MM.1S (cell line): Measurements from ENCODE around the gene SNX2.

Source experiments
- DNase-seq: peaks from one replicate; pipeline ENCODE4 v3.0.0-alpha.2; 2015
- H2AFZ ChIP-seq: fragments of 300-600 bp; sonication (generic); 2 replicates; pipeline ENCODE4 v1.6.0; 2016; ENCODE audit warnings: antibody characterized with exemption, low read length
- H3F3A ChIP-seq: fragments of 300-600 bp; sonication (generic); 2 replicates; pipeline ENCODE4 v1.6.1; 2016; ENCODE audit warnings: mild to moderate bottlenecking, antibody characterized with exemption, low read length, moderate library complexity, mixed read lengths; ENCODE audit not compliant: insufficient read depth
- H3K27ac ChIP-seq: fragments of 300-600 bp; sonication (generic); 2 replicates; pipeline ENCODE4 v1.5.1; 2016; ENCODE audit warnings: mild to moderate bottlenecking, low read length
- H3K27me3 ChIP-seq: fragments of 300-600 bp; sonication (generic); replicated peaks from 2 replicates; pipeline ENCODE4 v1.6.0; 2016; ENCODE audit warnings: low read length; ENCODE audit not compliant: insufficient read depth
- H3K36me3 ChIP-seq: fragments of 300-600 bp; sonication (generic); replicated peaks from 2 replicates; pipeline ENCODE4 v1.6.1; 2016; ENCODE audit warnings: mild to moderate bottlenecking, low read length, mixed read lengths; ENCODE audit not compliant: insufficient read depth
- H3K4me1 ChIP-seq: fragments of 300-600 bp; sonication (generic); 2 replicates; pipeline ENCODE4 v1.6.1; 2016; ENCODE audit warnings: low read length, mixed read lengths
- H3K4me2 ChIP-seq: fragments of 300-600 bp; sonication (generic); 2 replicates; pipeline ENCODE4 v1.6.0; 2016; ENCODE audit warnings: low read depth, low read length
- H3K4me3 ChIP-seq: fragments of 300-600 bp; sonication (generic); 2 replicates; pipeline ENCODE4 v1.5.1; 2016; ENCODE audit warnings: low read length, mixed read lengths
- H3K79me2 ChIP-seq: fragments of 300-600 bp; sonication (generic); 2 replicates; pipeline ENCODE4 v1.6.1; 2016; ENCODE audit warnings: mixed run types, low read length, mixed read lengths
- H3K9ac ChIP-seq: fragments of 300-600 bp; sonication (generic); 2 replicates; pipeline ENCODE4 v1.6.1; 2016; ENCODE audit warnings: low read length, mixed read lengths
- H3K9me2 ChIP-seq: fragments of 300-600 bp; sonication (generic); replicated peaks from 2 replicates; pipeline ENCODE4 v1.6.1; 2016; ENCODE audit warnings: mild to moderate bottlenecking, low read length, mixed read lengths; ENCODE audit not compliant: insufficient read depth
- H3K9me3 ChIP-seq: fragments of 300-600 bp; sonication (generic); replicated peaks from 2 replicates; pipeline ENCODE4 v1.6.1; 2016; ENCODE audit warnings: mild to moderate bottlenecking, low read length, mixed read lengths; ENCODE audit not compliant: insufficient read depth
- H4K20me1 ChIP-seq: fragments of 300-600 bp; sonication (generic); 2 replicates; pipeline ENCODE4 v1.6.1; 2016; ENCODE audit warnings: mild to moderate bottlenecking, low read length, moderate library complexity, mixed read lengths; ENCODE audit not compliant: insufficient read depth
- EZH2 ChIP-seq: fragments of 300-600 bp; sonication (generic); optimal IDR thresholded peaks from 2 replicates; pipeline ENCODE3; 2017; ENCODE audit warnings: low read depth, mild to moderate bottlenecking, antibody characterized with exemption, low read length, mixed read lengths
- EZH2phosphoT487 ChIP-seq: fragments of 300-600 bp; sonication (generic); IDR thresholded peaks from 2 replicates; pipeline ENCODE4 v1.6.1; 2018; ENCODE audit warnings: antibody characterized with exemption, low read length
- TF ChIP-seq, protein P1 (sequence below): fragments of 300-600 bp; sonication (generic); IDR thresholded peaks from 2 replicates; pipeline ENCODE4 v1.5.1; 2016; ENCODE audit warnings: antibody characterized with exemption, low read length, mixed read lengths

SNX2 gene

DNA sequence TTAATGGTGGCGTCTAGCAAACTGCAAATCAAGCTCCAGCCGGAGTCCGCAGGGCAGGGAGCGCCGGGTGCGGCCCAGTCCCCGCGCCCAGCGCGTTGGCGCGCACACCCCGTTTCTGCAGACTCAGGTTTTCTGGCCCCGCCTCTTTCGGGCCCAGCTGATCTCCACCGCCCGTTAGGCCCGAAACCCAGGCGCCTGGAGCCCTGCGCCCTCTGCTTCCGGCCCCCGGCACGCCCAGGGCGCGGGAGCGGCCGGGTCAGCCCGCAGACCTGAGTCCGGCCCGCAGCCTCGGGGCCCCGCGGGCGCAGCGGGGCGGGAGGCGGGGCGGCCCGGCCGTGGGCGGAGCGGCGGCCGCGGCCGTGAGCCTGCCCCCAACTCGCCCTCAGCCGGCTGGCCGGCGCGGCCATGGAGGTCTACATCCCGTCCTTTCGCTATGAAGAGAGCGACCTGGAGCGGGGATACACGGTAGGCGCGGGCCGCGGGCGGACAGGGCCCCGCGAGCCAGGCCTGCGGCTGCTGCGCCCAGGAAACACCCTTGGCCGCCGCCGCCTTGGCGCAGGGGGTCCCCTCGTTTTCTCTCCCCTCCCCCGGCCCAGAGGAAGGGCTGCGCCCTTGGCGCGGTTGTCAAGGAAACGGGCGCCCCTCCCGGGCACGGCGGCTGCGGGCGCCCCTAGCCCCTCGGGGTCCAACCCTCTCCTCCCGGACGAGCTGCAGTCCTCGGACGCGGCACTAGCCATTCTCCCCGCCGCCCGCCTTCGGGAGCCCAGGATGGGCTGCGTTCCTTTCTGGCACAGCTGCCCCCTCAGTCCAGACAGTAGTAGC lies 70.6 kb downstream of the SNX2 start, which contains the start of gene SNX24:
Gene SNX24 (plus strand): TSS at position 385 of the 822 bp plus-strand sequence. CDS start 21 bp downstream, at position 406.
- no peaks in the 10 kb centered on the region for H4K20me1 ChIP-seq
- H3K9ac ChIP-seq: peak within 1 kb of the TSS; percentile 75
- peak within 1 kb of the TSS; percentile 84 for H2AFZ ChIP-seq
- no peaks in the 10 kb centered on the region for H3K9me3 ChIP-seq
- peak within 1 kb of the TSS; percentile 85 for H3K4me3 ChIP-seq
- no peaks in the 10 kb centered on the region for H3K36me3 ChIP-seq
- H3K79me2 ChIP-seq: no peaks in the 10 kb centered on the region
- TF ChIP-seq EZH2 (no peak), EZH2phosphoT487 (no peak)
- TF ChIP-seq, protein P1, sequence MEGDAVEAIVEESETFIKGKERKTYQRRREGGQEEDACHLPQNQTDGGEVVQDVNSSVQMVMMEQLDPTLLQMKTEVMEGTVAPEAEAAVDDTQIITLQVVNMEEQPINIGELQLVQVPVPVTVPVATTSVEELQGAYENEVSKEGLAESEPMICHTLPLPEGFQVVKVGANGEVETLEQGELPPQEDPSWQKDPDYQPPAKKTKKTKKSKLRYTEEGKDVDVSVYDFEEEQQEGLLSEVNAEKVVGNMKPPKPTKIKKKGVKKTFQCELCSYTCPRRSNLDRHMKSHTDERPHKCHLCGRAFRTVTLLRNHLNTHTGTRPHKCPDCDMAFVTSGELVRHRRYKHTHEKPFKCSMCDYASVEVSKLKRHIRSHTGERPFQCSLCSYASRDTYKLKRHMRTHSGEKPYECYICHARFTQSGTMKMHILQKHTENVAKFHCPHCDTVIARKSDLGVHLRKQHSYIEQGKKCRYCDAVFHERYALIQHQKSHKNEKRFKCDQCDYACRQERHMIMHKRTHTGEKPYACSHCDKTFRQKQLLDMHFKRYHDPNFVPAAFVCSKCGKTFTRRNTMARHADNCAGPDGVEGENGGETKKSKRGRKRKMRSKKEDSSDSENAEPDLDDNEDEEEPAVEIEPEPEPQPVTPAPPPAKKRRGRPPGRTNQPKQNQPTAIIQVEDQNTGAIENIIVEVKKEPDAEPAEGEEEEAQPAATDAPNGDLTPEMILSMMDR: no peak
- peak within 1 kb of the TSS; percentile 66 for H3K27ac ChIP-seq
- no peaks in the 10 kb centered on the region for H3K27me3 ChIP-seq
- DNase-seq: peak; percentile 90
- H3F3A ChIP-seq: peaks cover 22% of the 10 kb centered on the region
- peak within 1 kb of the TSS; percentile 91 for H3K4me2 ChIP-seq
- H3K4me1 ChIP-seq: peaks cover 13% of the 10 kb centered on the region
- H3K9me2 ChIP-seq: no peaks in the 10 kb centered on the region

DNA sequence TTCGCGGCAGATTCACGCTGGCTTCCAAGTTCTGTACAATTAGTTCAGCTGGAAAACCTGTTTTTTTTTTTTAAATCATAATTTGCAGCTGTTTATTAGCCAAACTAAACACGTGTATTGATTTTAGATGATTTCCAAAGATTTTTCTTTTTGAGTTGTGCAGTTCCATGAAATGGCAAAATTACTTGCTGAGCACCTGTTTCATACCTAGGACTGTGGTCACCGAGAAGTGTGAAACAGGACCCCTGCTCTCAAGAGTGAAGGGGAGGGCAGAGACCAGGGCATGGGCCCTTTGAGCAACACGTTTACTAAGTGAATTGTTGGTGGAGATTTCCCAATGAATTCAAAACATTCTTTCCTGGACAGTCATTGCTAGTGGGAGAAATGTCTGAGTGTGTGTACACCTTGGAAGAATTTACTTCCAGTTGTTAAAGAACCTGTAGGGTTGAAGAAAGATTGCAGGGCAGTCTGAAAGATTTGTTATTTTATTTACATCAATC lies 71.2 kb downstream of the SNX2 start:
- Histone ChIP-seq H3K9me3 (no peaks in the 10 kb centered on the region), H2AFZ (peak overlapping the region; percentile 83), H3K27ac (no peak overlapping the region; the same call in 1 of the 2 replicates), H3K4me1 (peaks cover 8% of the 10 kb centered on the region), H3K79me2 (no peaks in the 10 kb centered on the region), H3K36me3 (no peaks in the 10 kb centered on the region), H3F3A (peaks cover 19% of the 10 kb centered on the region), H3K27me3 (no peaks in the 10 kb centered on the region), H4K20me1 (no peaks in the 10 kb centered on the region), H3K9me2 (no peaks in the 10 kb centered on the region), H3K9ac (peak overlapping the region; percentile 72), H3K4me3 (peak overlapping the region; percentile 85), H3K4me2 (peak overlapping the region; percentile 63; the same call in 1 of the 2 replicates)
- no peak for DNase-seq
- TF ChIP-seq EZH2 (no peak), EZH2phosphoT487 (no peak)
- TF ChIP-seq, protein P1: no peak

DNA sequence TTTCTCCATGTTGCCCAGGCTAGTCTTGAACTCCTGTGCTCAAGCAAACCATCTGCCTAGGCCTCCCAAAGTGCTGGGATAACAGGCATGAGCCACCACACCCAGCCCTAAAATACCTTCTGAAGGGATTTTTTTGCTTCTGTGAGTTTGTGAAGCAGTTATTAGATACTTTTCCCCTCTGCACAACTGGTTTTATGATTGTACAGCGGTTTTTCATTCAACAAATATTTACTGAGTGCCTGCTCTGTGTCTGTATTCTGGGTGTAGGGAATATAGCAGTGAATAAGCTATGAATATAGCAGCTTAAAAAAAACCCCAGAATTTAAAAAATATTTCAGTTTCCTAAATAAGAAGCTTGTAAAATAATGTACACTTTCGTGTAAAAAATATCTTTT lies 72.8 kb downstream of the SNX2 start:
- peaks cover 8% of the 10 kb centered on the region for H3K4me1 ChIP-seq
- H3K9me3 ChIP-seq: no peaks in the 10 kb centered on the region
- H3K9me2 ChIP-seq: no peaks in the 10 kb centered on the region
- peaks cover 19% of the 10 kb centered on the region for H3F3A ChIP-seq
- H2AFZ ChIP-seq: no peak overlapping the region
- no peaks in the 10 kb centered on the region for H3K79me2 ChIP-seq
- no peaks in the 10 kb centered on the region for H4K20me1 ChIP-seq
- DNase-seq: no peak
- no peak overlapping the region for H3K4me2 ChIP-seq
- no peaks in the 10 kb centered on the region for H3K27me3 ChIP-seq
- H3K9ac ChIP-seq: no peak overlapping the region
- H3K36me3 ChIP-seq: no peaks in the 10 kb centered on the region
- TF ChIP-seq EZH2: no peak
- TF ChIP-seq EZH2phosphoT487: no peak
- TF ChIP-seq, protein P1: no peak
- H3K4me3 ChIP-seq: no peak overlapping the region
- H3K27ac ChIP-seq: no peak overlapping the region
